Vagina (tissue), 2 donors: Measurements from ENCODE around the gene HS6ST3.

Experiments used
- CTCF ChIP-seq, 3 experiments: fragments of 450-650 bp in 2 of 3; fragments of 200-600 bp in 1 of 3; sonication (generic) in 1 of 3; IDR thresholded peaks; one replicate each; pipeline ENCODE4 v1.5.1; 2017 to 2019; ENCODE audit warnings: antibody characterized with exemption in 3 of 3, mild to moderate bottlenecking in 2 of 3, moderate library complexity in 2 of 3
- POLR2AphosphoS5 ChIP-seq, 2 donors: sonication (generic); formaldehyde crosslinking; IDR thresholded peaks; one replicate each; pipeline ENCODE4 v1.9.0; 2017; ENCODE audit warnings: antibody characterized with exemption in 2 of 2, mild to moderate bottlenecking in 2 of 2, low read depth in 1 of 2; ENCODE audit not compliant: insufficient read depth in 1 of 2

DNA sequence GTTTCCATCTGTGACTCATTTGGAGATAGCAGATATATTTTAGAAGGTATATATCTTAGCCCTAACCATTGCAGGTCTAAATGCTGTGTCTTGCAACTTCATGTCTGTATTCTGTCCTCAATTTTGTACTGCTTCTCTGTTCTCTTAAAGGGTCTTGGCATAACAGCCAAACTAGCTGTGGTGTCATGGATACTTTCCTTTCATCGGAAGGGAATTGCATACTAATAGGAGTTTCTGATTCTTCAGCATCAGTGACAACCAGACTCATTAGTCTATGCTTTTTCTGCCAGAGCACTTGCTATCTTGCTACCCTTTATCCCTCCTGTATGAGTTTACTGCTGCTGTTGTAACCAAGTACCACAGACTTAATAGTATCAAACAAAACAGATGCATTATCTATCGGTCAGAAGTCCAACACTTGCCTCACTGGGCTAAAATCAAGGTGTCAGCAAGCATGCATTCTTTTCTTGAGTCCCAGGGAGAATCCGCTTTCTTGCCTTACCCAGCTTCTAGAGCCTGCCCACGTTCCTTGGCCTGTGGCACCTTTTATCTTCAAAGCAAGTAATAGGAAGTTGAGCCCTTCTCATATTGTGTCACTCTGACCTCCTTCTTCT lies 253.1 kb downstream of the HS6ST3 start:
- no peak for TF ChIP-seq POLR2AphosphoS5 (IDR thresholded peaks at IDR 0.05; ENCODE audit: insufficient read depth in 1 of 2, low read depth in 1 of 2)
- no peak for TF ChIP-seq CTCF (IDR thresholded peaks at IDR 0.05)
